ENCODE results near the gene PRKD1.

PRKD1 gene

DNA sequence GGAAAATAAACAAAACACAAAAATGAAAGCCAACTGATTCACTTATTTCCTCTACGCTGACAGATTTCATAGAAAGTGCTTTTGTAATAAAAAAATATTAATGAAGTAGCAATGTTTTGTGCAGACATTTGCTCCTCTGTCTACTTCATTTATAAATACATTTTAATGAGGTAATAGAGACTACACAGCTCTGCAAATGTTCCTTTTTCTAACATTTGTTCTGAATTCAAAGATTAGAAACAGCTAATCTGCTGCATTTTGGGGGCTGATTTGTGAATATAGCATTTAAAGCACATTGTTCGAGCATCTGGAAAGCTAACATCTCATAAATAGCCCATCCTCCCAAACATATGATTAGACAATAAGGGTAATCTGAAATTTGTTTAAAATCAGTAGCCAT, 97.8 kb downstream of the PRKD1 start:
- no peak for DNase-seq

DNA sequence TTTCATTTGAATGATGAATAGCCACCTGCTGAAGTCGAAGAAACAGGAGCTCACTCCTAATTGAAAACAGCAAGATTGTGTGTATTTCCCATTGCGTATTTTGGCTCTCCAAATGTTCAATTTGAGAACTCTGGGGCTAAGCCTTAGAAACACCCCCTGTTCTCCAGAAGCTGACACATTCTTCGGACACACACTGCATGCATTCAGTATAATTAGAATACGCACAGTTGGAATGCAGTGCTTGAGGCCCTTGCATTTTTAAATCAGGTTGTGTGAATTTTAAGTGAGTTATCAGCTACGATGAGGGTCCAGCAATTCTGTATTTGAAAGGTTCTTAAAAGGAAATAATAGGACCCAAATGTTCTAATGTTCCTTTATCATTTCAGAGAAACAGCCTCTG, 103.8 kb downstream of the PRKD1 start:
- no peak for DNase-seq

DNA sequence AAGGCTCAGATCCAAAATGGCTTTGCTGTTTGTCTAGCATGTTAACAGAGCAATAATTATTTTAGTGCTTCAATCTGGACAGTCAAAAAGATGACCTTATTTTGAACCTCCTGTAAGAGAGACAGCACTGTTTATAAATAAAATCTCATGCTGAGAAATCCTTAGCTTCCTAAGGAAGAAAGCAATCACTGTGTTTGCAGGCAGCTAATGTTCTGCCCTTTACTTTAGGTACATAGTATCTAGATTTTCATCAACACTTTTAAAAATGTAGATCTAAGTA, 105.3 kb downstream of the PRKD1 start:
- no peak for DNase-seq

DNA sequence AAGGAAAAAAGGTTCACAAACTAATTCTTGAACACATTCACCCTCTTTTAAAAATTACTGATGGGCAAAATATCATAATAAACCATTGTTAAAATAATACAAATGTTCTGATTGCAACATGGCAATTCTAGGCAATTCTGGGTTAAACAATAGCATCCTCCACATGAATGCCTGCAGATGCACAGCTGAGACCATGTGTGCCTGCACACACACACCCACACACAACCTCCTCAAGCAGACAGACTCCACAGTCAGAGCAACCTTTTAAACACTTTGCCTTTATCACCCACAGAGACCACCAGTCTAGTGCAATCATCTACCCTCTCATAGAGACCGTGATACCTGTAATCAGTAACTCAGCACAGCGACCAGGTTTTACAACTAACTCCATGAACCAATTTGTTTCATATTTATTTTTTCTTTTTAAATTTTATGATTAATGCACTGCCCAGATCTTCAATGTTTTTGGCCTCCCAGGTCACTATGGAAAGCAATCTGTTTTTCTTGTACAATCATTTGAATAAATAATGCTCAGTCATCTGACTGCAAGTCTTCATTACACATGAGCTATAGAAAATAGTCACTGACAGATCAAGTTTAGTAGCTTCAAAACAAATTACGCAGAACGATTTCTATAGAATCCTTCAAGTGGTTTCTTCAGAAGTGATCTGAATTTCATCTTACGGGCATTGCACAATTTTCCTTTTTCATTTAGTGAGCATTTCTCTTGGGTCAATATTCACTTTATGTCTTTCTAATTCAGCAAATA, 105.8 kb downstream of the PRKD1 start:
- no peak for DNase-seq

DNA sequence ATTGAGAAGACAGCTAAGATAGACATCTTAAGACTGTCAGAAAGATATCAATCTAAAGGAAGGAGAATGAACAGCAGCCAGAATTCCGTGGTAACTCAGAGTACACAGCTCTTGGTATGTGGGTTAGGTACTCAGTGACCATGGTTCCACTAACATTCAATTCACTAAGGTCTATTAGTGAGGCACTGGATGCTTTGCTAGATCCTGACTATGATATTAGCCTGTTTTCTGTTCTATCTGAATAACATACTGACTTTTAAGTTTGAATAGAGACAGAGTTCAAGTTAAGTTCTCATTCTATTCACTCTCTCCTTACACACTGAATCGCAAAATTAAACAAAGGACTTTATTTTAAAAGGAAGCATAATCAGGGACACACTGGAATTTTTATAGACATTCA, 106.4 kb downstream of the PRKD1 start:
- no peak for DNase-seq

DNA sequence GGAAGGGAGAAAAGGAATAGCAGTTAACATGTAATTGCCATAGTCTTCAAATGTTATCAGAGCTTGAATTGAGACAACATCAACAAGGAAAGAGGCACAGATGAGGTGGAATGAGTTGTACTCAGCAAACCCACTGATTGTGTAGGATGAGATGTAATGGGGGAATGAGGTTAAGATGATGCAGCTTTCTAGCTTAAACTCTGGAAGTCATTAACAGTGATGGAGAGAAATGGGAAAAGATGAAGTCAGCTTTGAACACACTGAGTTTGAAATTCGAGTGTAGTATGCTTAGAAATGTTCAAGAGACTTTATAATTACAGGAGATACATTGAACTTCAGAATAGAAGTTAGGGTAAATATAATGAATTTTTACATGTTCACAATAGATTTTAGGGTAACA, 106.9 kb downstream of the PRKD1 start:
- no peak for DNase-seq

DNA sequence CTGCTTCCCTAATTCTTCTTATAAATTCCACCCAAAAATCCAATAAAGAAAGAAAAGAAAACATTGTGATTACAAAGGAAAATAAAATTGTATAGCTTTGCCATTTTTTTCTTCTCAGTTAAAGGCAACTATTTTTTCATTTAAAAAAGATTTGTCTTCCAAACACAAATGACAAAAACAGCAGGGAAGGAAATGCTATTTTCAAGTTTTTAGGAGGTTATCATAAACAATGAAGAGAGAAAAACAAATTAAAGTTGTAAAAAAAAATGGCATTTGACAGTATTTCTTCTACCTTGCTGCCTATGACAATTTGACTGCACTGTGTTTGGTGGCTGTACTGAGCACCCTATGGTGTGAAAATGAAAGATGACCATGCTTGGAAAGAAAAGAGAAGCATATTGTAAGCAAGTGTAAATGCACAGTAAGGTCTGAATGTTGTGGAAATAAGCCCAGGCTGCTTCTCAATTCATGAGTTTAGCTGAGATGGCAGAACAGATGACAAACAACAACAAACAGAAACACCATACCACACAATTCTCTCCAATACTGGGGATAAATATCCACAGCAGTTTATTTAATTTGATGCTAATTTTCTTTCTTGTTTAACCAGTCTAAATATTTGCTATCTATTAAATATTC, 109.8 kb downstream of the PRKD1 start:
- DNase-seq: no peak

DNA sequence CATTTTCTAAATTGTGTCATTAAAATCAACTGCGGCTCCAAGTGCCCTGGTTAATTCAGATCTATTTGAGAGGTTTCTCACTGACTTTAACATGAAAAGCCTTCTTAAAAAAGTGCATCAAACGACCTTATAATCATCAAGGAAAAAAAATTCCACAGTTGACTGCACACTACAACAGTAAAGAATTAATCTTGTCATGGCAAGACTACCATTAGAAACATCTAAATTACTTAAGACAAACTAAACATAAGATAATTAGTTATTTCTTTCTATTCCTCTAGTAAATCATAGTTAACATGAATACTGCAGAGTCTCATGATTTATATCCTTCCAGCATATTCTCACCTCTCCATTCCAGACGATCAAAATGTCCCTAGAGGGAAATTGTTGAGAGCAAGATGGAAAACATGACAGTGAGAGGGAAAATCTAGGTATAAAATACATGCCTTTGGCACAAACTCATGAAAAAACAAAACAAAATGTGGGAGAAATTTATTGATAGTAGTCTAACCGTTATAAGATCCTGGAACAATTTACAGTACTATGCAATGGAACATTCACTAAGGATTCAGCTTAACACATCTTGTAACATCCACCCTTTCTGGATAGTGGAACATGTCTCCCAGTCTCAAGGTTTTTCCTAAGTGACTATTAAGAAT, 112.5 kb downstream of the PRKD1 start:
- no peak for DNase-seq

DNA sequence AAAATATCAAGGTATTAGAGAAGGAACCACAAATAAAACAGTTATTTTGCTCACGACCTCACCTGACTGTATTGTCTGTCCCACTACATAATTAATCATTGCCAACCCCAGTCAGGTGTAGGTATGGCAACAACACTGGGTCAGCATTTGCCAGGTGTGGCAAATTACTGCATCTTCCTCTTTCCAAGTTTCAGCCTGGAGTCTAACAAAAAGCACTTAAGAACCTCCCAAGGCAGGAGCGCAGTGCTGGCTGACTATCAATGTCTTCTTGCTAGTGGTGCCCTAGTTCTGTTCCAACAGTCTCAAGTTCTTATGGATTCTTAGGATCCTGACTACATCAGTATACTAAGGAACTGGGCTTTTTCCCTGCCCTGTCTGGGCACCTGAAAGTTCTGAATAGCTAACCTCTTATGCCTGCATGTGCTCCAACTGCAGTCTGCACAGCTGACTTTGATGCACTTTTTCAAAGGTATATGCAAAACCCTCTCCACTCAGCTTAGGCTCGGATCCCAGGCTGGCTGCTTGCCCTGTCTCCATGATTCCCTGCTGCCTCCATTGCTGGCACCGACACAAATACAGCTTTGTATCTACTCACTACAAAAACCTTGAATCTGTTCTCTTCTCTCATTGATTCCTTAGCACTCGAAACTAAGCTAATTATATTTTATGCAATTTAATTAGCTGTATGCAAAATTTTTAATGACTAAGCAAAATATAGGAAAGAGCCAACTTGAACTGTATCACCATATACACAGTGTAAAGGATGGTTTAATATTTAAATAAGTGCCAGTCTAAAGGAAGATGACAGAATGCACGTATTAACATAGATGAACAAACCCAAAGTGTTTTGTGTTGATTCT, 113.3 kb downstream of the PRKD1 start:
- DNase-seq: no peak

DNA sequence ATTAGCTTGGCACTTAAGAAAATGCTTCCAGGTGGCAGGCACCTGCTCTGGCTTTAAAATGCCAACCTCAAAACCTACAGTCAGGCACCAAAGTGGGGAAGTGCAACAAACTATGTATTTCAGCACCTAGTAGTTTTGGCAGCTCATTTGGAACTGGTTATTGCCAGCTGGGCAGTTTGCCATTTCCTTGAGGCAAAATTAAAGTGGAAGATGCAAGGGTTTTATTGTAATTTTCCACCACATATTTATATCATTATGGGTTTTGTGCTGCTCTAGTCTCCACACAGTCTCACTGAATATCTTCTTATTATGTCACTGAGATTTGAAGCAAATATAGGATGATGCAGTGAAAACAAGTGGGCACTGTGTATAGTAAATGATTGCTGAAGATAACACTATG, 117.0 kb downstream of the PRKD1 start:
- DNase-seq: no peak

DNA sequence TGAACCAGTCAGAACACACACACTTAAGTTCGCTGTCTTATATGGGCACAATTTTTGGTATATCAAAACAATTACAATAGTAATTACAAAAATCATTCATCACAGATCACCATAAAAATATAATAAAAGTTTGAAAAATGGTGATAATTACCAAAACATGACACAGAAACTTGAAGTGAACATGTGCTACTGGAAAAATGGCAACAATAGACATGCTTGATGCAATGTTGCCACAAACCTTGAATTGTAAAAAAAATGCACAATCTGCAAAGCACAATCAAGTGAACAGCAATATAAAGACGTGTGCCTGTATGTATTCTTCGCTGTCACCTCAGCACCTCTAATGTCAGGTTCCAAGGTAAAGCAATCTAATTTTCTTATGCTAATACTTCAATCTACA, 117.6 kb downstream of the PRKD1 start:
- no peak for DNase-seq

DNA sequence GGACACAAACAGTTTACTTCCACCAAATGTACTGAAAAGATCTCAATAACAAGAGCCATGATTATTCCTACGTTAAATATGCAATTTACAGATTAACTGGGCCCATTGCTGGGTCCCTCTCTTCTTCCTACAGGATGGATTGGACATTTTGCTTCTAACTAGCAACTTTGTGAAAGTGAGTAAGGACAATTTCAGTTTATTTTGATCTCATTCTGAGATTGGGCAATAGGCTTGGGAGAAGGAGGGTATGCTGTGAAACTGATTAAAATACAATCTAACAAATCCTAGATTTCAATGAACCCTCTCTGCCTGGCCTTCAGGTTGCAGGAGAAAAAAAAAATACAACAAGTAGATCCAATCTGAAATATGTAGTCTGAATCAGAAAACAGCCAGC, 121.5 kb downstream of the PRKD1 start:
- no peak for DNase-seq

DNA sequence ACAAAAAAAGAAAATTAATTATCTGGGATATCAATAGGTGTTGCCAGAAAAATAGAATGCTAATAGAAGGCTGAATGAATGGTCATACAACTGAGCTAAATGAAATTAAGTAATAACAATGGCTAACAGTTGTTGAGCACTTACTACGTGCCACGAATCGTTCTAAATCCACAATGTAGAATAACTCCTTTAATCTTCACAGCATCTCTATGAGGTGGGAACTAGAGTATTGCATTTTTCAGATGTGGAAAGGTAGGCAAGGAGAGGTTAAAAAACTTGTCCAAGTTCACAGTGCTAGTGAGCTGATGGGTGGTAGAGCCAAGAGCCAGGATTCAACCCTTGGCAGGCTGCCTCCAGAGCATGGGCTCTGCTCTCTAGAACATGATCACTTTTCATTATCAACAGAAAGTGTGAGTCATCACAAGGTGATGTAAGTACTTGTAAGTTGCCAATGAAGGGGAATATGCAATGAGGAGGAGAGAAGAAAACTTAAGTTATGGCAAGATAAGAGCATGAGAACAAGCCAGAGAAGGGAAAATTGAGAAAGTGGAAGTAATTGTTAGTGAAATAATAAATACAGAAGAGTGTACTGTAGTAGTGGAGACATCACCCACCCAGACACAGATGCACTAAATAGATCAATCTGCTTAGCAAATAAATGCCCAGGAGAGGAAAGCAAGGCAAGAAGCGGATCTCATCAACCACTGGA, 122.1 kb downstream of the PRKD1 start:
- DNase-seq: peak; percentile 0

DNA sequence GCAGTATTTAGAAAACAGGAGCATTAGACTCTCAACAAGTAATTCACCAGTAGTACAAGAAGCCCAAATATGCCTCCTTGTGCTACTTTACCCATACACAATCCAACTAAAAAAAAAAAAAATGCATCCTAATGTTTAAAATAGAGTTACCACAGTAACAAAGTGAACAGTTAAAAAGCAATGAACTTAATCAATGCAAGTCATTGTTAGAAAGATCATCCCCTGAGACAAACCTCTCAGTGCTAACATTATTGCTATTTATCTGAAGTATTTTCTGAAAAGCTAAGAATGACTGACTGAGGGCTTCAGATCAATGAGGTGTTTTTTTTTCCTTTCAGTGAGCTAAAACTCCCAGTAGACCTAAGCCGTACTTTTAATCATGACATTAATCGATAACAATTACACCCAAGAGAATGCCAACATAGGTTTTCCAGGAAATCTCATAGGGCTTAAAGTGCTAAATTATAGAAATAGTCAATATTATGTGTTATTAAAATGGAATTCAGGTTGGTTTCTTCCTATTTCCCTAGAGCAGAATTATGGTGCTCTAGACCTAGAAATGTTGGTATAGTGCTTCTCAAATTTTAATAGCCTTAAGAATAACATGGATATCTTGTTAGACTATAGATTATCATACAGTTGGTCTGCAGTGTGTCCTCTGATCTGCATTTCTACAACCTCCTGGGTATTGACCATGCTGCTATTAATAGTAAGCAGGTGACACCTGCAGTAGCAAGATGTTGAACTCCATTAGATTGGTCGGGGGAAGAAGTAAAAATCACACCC, 123.0 kb downstream of the PRKD1 start:
- DNase-seq: no peak

DNA sequence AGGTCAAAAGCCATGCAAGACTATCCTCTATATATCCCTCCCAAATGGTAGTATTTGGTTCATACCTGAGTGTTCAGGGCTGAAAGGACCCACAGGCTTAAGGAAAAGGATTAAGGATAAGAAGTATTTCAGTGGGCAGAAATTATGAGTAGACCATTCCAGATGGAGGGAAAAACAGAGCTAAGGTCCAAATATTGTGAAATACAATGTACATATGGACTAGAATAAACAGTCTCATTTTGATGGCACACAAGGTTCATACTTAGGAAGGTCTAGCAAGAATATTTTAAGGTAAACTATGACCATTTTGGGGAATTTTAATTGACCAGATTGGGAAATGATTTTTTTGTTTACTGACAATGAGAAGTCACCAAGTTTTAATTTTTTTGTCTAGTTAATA, 124.6 kb downstream of the PRKD1 start:
- no peak for DNase-seq

DNA sequence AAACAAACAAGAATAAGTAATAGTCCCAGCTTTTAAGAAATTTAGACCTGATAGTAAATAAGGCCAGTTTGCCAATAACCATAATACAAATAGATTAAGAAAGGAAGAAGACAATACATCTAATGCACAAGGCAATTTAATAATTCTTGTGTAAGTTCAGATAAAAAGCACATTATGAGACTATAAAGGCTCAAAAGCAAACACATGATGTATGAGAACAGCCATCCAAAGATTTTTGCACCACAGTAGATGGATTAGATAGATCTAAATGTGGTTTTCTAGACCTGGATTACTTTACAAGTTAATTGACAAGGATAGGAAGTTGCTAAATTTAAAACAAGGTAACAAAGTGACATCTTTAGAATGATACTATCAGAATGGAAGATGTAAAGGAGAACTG, 125.4 kb downstream of the PRKD1 start:
- DNase-seq: no peak

DNA sequence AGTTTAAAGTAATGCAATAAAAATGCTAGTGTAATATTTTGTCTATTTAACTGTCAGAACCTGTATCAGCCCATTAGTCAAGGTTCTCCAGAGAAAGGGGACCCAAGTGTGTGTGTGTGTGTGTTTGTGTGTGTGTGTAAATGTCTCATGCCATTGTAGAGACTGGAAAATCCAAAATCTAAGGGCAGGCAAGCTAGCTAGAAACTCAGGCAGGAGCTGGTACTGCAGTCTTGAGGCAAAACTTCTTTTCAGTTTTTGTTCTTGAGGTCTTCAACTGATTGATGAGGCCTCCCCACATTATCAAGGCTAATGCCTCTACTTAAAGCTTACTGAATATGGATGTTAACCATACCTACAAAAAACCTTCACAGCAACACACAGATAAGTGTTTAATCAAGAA, 126.7 kb downstream of the PRKD1 start:
- DNase-seq: no peak

DNA sequence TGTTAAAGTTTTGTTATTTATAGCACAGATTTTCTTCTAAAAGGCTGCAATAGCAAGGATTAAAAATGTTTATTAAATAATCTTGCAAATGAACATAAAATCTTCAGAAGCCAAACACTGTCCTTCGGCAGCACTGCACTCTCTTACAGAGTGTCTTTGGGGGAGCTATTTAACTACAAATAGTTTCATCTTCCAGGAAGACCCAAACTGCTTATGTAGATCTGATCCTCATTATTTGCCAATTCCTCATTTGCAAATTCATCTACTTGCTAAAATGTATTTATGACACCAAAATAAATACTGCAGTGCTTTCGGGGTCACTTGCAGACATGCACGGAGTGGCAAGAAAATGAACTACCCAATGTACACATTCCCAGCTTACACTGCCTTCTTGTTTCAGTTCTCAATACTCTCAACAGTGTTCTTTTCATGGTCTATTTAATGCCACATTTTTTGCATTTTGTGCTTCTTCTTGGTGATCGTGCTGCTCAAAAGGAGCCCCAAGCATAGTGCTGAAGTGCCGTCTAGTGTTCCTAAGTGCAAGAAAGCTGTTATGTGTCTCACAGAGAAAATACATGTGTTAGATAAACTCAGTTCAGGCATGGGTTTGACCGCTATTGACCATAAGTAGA, 128.1 kb downstream of the PRKD1 start:
- no peak for DNase-seq

DNA sequence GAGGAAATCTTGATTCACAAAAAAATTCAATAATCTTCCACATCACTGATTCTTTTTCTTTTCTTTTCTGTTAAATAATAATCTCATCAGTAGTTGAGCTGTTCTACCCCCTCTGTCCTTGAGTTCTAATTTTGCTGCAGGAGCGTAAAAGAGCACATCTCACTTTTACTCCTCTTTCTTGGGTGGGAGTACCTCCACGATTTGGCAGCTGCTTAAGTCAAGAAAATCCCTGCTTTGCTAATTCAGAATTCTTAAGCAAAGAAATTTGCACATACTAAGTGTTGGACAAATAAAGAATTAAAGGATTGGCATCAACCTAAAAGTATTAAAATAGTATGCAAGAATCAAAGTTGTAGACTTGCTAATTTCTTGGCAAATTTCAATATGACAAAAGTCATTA, 128.8 kb downstream of the PRKD1 start:
- no peak for DNase-seq

DNA sequence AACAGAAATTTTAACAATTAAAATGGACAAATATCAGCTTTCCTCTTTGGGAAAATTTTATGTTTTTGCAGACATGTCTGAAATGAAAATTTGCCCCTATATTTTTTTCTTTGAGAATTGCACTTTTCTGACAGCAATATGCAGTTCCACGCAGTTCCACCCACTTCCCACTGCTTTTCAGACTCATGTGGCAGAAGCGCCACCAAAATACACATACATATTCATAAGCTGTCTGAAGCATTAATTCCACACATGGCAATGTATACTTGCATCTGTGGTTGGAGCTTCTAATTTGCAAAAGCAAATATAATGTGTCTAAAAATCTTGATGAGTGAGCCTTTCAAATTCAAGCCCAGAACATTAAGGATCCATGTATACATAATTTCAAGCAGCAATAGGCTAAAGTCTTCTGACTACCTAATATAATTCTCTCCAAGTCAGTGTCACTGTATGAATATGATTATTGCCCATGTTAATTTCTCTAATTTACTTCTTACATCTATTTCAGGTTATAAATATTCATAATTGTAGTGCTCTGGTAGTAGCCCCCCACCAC, 129.5 kb downstream of the PRKD1 start:
- no peak for DNase-seq

DNA sequence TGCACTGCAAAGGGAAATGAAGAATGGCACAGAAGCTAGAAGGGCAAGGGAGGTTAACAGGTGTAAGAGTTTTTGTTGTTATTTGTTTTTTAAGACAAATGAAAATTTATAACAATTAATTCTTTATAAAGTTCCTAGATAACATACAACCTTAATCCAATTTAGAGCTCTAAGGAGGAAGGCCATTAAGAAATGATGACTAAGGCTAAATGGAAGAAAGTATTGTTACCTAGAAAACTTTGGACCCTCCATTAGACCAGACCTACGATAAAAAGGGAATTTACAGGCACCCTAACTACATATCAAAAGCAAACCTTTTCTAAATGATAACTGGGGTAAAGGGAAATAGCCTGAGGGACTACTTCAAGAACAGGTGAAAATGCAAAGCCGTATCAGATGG, 130.8 kb downstream of the PRKD1 start:
- DNase-seq: no peak

All from activated CD4-positive, alpha-beta T cell treated with anti-CD3 and anti-CD28 coated beads, Interleukin-2, Interleukin-6, amounts not matched to agents 100 ng/mL and 50 ng/mL, durations not matched to agents 16 hours and 8 hours (primary cell).